GM23338 (cell line): ENCODE measurements around the gene MUC5AC. TPM values are rescaled to one million over a fixed set of nuclear protein-coding genes. Genes with fewer than 3 reads are reported as not detected.

Experiments
- ATAC-seq: fragments of 200-7000 bp; cut with Tn5 transposase; 3 replicates; pipeline ENCODE4 v1.9.1; 2020
- DNase-seq: peaks from one replicate; pipeline ENCODE4 v3.0.0-alpha.2; 2015; ENCODE audit warnings: low spot score
- H2AFZ ChIP-seq: fragments of 200-600 bp; sonication (generic); 2 replicates; pipeline ENCODE4 v1.8.0; 2016; ENCODE audit warnings: antibody characterized with exemption, mild to moderate bottlenecking, moderate library complexity
- H3F3A ChIP-seq: fragments of 200-600 bp; sonication (generic); replicated peaks from 2 replicates; pipeline ENCODE4 v1.8.0; 2017; ENCODE audit warnings: antibody characterized with exemption, mixed run types, low read depth
- H3K27ac ChIP-seq: fragments of 200-600 bp; sonication (generic); 2 replicates; pipeline ENCODE4 v1.6.1; 2016; ENCODE audit warnings: low read depth
- H3K27me3 ChIP-seq: fragments of 200-600 bp; sonication (generic); 2 replicates; pipeline ENCODE4 v1.8.0; 2016; ENCODE audit warnings: mild to moderate bottlenecking, mixed run types, moderate library complexity; ENCODE audit not compliant: insufficient read depth
- H3K36me3 ChIP-seq: fragments of 200-600 bp; sonication (generic); 2 replicates; pipeline ENCODE4 v1.8.0; 2016; ENCODE audit warnings: mild to moderate bottlenecking; ENCODE audit not compliant: insufficient read depth
- H3K4me1 ChIP-seq: fragments of 200-600 bp; sonication (generic); 2 replicates; pipeline ENCODE4 v1.8.0; 2016; ENCODE audit warnings: mild to moderate bottlenecking, moderate library complexity; ENCODE audit not compliant: insufficient read depth
- H3K4me2 ChIP-seq: fragments of 200-600 bp; sonication (generic); 2 replicates; pipeline ENCODE4 v1.7.1; 2017; ENCODE audit warnings: mixed run types
- H3K4me3 ChIP-seq: fragments of 200-600 bp; sonication (generic); 2 replicates; pipeline ENCODE4 v1.6.1; 2016; ENCODE audit warnings: mixed run types
- H3K79me2 ChIP-seq: fragments of 200-600 bp; sonication (generic); replicated peaks from 2 replicates; pipeline ENCODE4 v1.8.0; 2017; ENCODE audit warnings: mild to moderate bottlenecking; ENCODE audit not compliant: insufficient read depth
- H3K9me2 ChIP-seq: fragments of 200-600 bp; sonication (generic); 2 replicates; pipeline ENCODE4 v1.8.0; 2017; ENCODE audit not compliant: insufficient read depth
- H4K20me1 ChIP-seq: fragments of 200-600 bp; sonication (generic); replicated peaks from 2 replicates; pipeline ENCODE4 v1.8.0; 2017; ENCODE audit warnings: mild to moderate bottlenecking; ENCODE audit not compliant: insufficient read depth
- H3K27ac Mint-ChIP-seq: 2 replicates; pipeline ENCODE4 v1.8.0; 2020; ENCODE audit warnings: inconsistent platforms, mild to moderate bottlenecking, moderate library complexity, mixed read lengths
- H3K27me3 Mint-ChIP-seq: 3 replicates; pipeline ENCODE4 v1.8.0; 2022; ENCODE audit warnings: low read depth, mild to moderate bottlenecking, moderate library complexity, mixed read lengths, inconsistent platforms; ENCODE audit not compliant: insufficient read depth, poor library complexity
- H3K36me3 Mint-ChIP-seq: 3 replicates; pipeline ENCODE4 v1.8.0; 2021; ENCODE audit warnings: low read depth, mild to moderate bottlenecking, inconsistent platforms, moderate library complexity, mixed read lengths
- H3K4me1 Mint-ChIP-seq: 3 replicates; pipeline ENCODE4 v1.8.0; 2020; ENCODE audit warnings: mild to moderate bottlenecking, inconsistent platforms, mixed read lengths
- H3K4me3 Mint-ChIP-seq: 3 replicates; pipeline ENCODE4 v1.8.0; 2021; ENCODE audit warnings: moderate library complexity, mild to moderate bottlenecking, inconsistent platforms, mixed read lengths
- H3K9me3 Mint-ChIP-seq: 3 replicates; pipeline ENCODE4 v1.8.0; 2020; ENCODE audit warnings: moderate library complexity, mild to moderate bottlenecking, inconsistent platforms, mixed read lengths
- CREB1 ChIP-seq: fragments of 250-450 bp; sonication (Bioruptor Pico); IDR thresholded peaks from 2 replicates; pipeline ENCODE4 v1.5.0; 2020; ENCODE audit warnings: low read depth, mild to moderate bottlenecking, moderate library complexity
- EZH2phosphoT487 ChIP-seq: fragments of 200-600 bp; sonication (generic); IDR thresholded peaks from one replicate; pipeline ENCODE4 v1.8.1; 2018; ENCODE audit warnings: antibody characterized with exemption; ENCODE audit not compliant: unreplicated experiment
- JUNB ChIP-seq: IDR thresholded peaks from one replicate; pipeline ENCODE4 v1.6.1; 2016; ENCODE audit warnings: antibody characterized with exemption; ENCODE audit not compliant: unreplicated experiment
- NANOG ChIP-seq: IDR thresholded peaks from 2 replicates; pipeline ENCODE4 v1.6.1; 2016; ENCODE audit warnings: antibody characterized with exemption, borderline replicate concordance
- STAT1 ChIP-seq: IDR thresholded peaks from one replicate; pipeline ENCODE4 v1.6.1; 2016; ENCODE audit warnings: antibody characterized with exemption; ENCODE audit not compliant: unreplicated experiment
- ZNF331 ChIP-seq: fragments of 250-450 bp; sonication (Bioruptor Pico); IDR thresholded peaks from 2 replicates; pipeline ENCODE4 v1.5.0; 2020; ENCODE audit warnings: low read depth, mild to moderate bottlenecking, moderate library complexity
- ZNF462 ChIP-seq: fragments of 250-450 bp; sonication (Bioruptor Pico); IDR thresholded peaks from 2 replicates; pipeline ENCODE4 v1.5.0; 2020; ENCODE audit warnings: mild to moderate bottlenecking, moderate library complexity
- polyA plus RNA-seq: library from polyadenylated mRNA; unstranded; fragments of >200 nt; fragmentation: Nextera tagmentation; extraction: Ambion mirVana; gene quantifications from 2 replicates; pipeline ENCODE4 v1.2.1, GENCODE V29; 2016
- total RNA-seq: library from RNA; depleted of rRNA; stranded (reverse); fragments of >200 nt; shearing (Covaris generic); gene quantifications from 2 replicates; pipeline ENCODE4 v1.2.3, GENCODE V29; 2014
- TF ChIP-seq, protein P1 (sequence below), 2 experiments: fragments of 200-600 bp in 1 of 2; sonication (generic) in 1 of 2; conservative IDR thresholded peaks; 2 replicates each; pipeline versions ENCODE4 v1.5.1 to v1.6.1; 2016 to 2017; ENCODE audit warnings: antibody characterized with exemption in 2 of 2, low read depth in 2 of 2, mild to moderate bottlenecking in 2 of 2, moderate library complexity in 1 of 2

MUC5AC gene
- total and polyA plus RNA-seq, 2 experiments from 2014 or later = not detected

GRCh38 chr11:1219834-1220815 is 62.4 kb downstream of the MUC5AC start:
- Histone ChIP-seq H3F3A (no peaks in the 10 kb centered on the region), H3K9me2 (no peaks in the 10 kb centered on the region), H3K27ac (no peak overlapping the region), H3K4me3 (no peak overlapping the region), H2AFZ (no peak overlapping the region), H3K36me3 (no peaks in the 10 kb centered on the region), H3K4me2 (no peak overlapping the region), H3K27me3 (no peaks in the 10 kb centered on the region), H3K4me1 (no peaks in the 10 kb centered on the region), H4K20me1 (no peaks in the 10 kb centered on the region), H3K79me2 (no peaks in the 10 kb centered on the region)
- peaks cover 2% of the 10 kb centered on the region; the same call in 2 of the 3 replicates for H3K9me3 Mint-ChIP-seq
- ATAC-seq (no peak), DNase-seq (no peak)
- peaks cover 8% of the 10 kb centered on the region for H3K27me3 Mint-ChIP-seq
- peaks cover 3% of the 10 kb centered on the region for H3K4me1 Mint-ChIP-seq
- no peaks in the 10 kb centered on the region for H3K36me3 Mint-ChIP-seq
- no peak for TF ChIP-seq JUNB
- no peak for TF ChIP-seq NANOG
- no peak overlapping the region for H3K27ac Mint-ChIP-seq
- H3K4me3 Mint-ChIP-seq = no peak overlapping the region

DNA sequence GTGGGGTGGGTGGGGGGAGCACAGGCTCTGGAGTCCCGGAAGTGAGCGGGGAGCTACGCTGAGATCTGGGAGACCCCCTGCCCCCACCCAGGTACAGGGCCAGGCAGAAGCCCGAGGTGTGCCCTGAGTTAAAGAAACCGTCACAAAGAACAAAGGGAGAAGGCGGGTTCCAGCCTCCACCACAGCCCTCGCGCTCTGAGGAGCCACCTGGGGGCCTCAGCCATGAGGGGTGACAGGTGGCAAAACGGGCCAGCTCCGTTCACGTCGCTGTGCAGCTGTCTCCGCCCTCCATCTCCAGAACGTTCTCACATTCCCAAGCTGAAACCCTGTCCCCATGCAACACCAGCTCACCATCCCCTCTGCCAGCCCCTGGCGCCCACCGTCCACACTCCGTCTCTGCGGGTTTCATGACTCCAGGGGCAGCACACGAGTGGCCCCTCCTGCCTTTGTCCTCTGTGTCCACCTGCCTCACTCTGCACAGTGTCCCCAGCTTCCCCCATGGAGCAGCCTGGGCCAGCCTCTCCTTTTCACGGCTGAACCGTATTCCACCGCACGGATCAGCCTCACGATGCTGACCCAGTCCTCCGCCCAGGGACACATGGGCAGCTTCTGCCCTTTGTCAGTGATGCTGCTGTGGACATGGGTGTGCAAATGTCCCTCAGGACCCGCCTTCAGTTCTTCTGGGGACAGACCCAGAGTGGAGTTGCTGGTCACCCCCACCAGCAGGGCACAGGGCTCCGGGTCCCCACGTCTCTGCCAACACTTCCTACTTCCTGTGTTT is 63.4 kb downstream of the MUC5AC start:
- no peaks in the 10 kb centered on the region for H3K9me2 ChIP-seq
- DNase-seq (no peak), ATAC-seq (no peak)
- no peaks in the 10 kb centered on the region for H3K36me3 Mint-ChIP-seq
- H4K20me1 ChIP-seq = no peaks in the 10 kb centered on the region
- H3K27ac ChIP-seq = no peak overlapping the region
- no peaks in the 10 kb centered on the region for H3F3A ChIP-seq
- H3K4me3 Mint-ChIP-seq = no peak overlapping the region
- H3K36me3 ChIP-seq = no peaks in the 10 kb centered on the region
- no peak overlapping the region for H3K4me2 ChIP-seq
- no peak overlapping the region for H2AFZ ChIP-seq
- H3K27me3 ChIP-seq = no peaks in the 10 kb centered on the region
- H3K9me3 Mint-ChIP-seq = peaks cover 2% of the 10 kb centered on the region; the same call in 2 of the 3 replicates
- H3K79me2 ChIP-seq = no peaks in the 10 kb centered on the region
- H3K4me1 ChIP-seq = no peaks in the 10 kb centered on the region
- peaks cover 8% of the 10 kb centered on the region for H3K27me3 Mint-ChIP-seq
- peaks cover 3% of the 10 kb centered on the region for H3K4me1 Mint-ChIP-seq
- H3K4me3 ChIP-seq = no peak overlapping the region
- H3K27ac Mint-ChIP-seq = no peak overlapping the region; the same call in 1 of the 2 replicates
- TF ChIP-seq STAT1 (no peak), ZNF462 (CRISPR knock-in tag) (no peak), EZH2phosphoT487 (no peak), JUNB (no peak), ZNF331 (no peak), CREB1 (CRISPR knock-in tag) (no peak)
- TF ChIP-seq, protein P1, sequence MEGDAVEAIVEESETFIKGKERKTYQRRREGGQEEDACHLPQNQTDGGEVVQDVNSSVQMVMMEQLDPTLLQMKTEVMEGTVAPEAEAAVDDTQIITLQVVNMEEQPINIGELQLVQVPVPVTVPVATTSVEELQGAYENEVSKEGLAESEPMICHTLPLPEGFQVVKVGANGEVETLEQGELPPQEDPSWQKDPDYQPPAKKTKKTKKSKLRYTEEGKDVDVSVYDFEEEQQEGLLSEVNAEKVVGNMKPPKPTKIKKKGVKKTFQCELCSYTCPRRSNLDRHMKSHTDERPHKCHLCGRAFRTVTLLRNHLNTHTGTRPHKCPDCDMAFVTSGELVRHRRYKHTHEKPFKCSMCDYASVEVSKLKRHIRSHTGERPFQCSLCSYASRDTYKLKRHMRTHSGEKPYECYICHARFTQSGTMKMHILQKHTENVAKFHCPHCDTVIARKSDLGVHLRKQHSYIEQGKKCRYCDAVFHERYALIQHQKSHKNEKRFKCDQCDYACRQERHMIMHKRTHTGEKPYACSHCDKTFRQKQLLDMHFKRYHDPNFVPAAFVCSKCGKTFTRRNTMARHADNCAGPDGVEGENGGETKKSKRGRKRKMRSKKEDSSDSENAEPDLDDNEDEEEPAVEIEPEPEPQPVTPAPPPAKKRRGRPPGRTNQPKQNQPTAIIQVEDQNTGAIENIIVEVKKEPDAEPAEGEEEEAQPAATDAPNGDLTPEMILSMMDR (conservative IDR thresholded peaks at IDR 0.05; ENCODE audit: low read depth in 2 of 2) = no peak
